SK-N-SH (cell line): ENCODE data around the gene RNF148. TPM values are rescaled to one million over a fixed set of nuclear protein-coding genes. Genes with fewer than 3 reads are reported as not detected.

ENCODE experiments used
- CTCF ChIA-PET: fragments of 300-600, 350-600 bp; formaldehyde crosslinking; extraction: SDS; loops from one replicate; lab custom pipeline; 2021; lab: Yijun Ruan, JAX
- POLR2A ChIA-PET: fragments of 350-600 bp; sonication (Branson Sonifier 250); formaldehyde crosslinking; extraction: SDS; loops from one replicate; lab custom pipeline; 2020; ENCODE audit warnings: antibody characterized with exemption, inconsistent platforms; lab: Yijun Ruan, JAX
- DNase-seq: peaks from one replicate; pipeline ENCODE4 v3.0.0; 2012
- H2AFZ ChIP-seq: fragments of 200-600 bp; sonication (generic); 2 replicates; pipeline ENCODE4 v1.8.1; 2016; ENCODE audit warnings: antibody characterized with exemption, mild to moderate bottlenecking, low read depth
- H3F3A ChIP-seq: fragments of 200-600 bp; sonication (generic); replicated peaks from 2 replicates; pipeline ENCODE3; 2016; ENCODE audit warnings: antibody characterized with exemption, mild to moderate bottlenecking; ENCODE audit not compliant: insufficient read depth
- H3K27ac ChIP-seq, 2 experiments: fragments of 200-500 bp in 1 of 2; fragments of 200-600 bp in 1 of 2; sonication (Bioruptor generic) in 1 of 2; sonication (generic), shearing (Covaris generic) in 1 of 2; 2 replicates each; pipeline versions ENCODE4 v1.5.1 to v1.6.1; 2014 to 2016; ENCODE audit warnings: low read depth in 2 of 2, inconsistent platforms in 1 of 2, low read length in 1 of 2, mild to moderate bottlenecking in 1 of 2, mixed read lengths in 1 of 2
- H3K27me3 ChIP-seq: fragments of 200-600 bp; sonication (generic), shearing (Covaris generic); 2 replicates; pipeline ENCODE4 v1.6.1; 2016; ENCODE audit warnings: mixed run types; ENCODE audit not compliant: insufficient read depth
- H3K36me3 ChIP-seq, 2 experiments: fragments of 200-500 bp in 1 of 2; fragments of 200-600 bp in 1 of 2; sonication (Bioruptor generic) in 1 of 2; sonication (generic) in 1 of 2; replicated peaks in 1 of 2; 2 replicates each; pipeline versions ENCODE3 to v1.5.1; 2014 to 2016; ENCODE audit warnings: low read length in 1 of 2, mild to moderate bottlenecking in 1 of 2; ENCODE audit not compliant: insufficient read depth in 2 of 2, control insufficient read depth in 1 of 2
- H3K4me1 ChIP-seq, 2 experiments: fragments of 200-500 bp in 1 of 2; fragments of 200-600 bp in 1 of 2; sonication (Bioruptor generic) in 1 of 2; sonication (generic), shearing (Covaris generic) in 1 of 2; 2 replicates each; pipeline versions ENCODE4 v1.5.1 to v1.6.1; 2014 to 2016; ENCODE audit warnings: low read depth in 1 of 2, low read length in 1 of 2, mixed run types in 1 of 2; ENCODE audit not compliant: insufficient read depth in 2 of 2, control insufficient read depth in 1 of 2
- H3K4me2 ChIP-seq: fragments of 200-600 bp; sonication (generic), shearing (Covaris generic); 2 replicates; pipeline ENCODE4 v1.6.1; 2017; ENCODE audit warnings: mixed run types
- H3K4me3 ChIP-seq, 2 experiments: fragments of 200-500 bp in 1 of 2; fragments of 200-600 bp in 1 of 2; sonication (Bioruptor generic) in 1 of 2; sonication (generic), shearing (Covaris generic) in 1 of 2; 2 replicates each; pipeline versions ENCODE4 v1.5.1 to v1.8.1; 2014 to 2016; ENCODE audit warnings: low read depth in 2 of 2, inconsistent platforms in 1 of 2, low read length in 1 of 2, mild to moderate bottlenecking in 1 of 2, mixed read lengths in 1 of 2, moderate library complexity in 1 of 2
- H3K79me2 ChIP-seq: fragments of 200-600 bp; sonication (generic); 2 replicates; pipeline ENCODE4 v1.8.1; 2017; ENCODE audit warnings: mild to moderate bottlenecking; ENCODE audit not compliant: insufficient read depth
- H3K9ac ChIP-seq: fragments of 200-600 bp; sonication (generic); 2 replicates; pipeline ENCODE4 v1.6.1; 2017; ENCODE audit warnings: mixed run types
- H3K9me2 ChIP-seq: fragments of 200-600 bp; sonication (generic); 2 replicates; pipeline ENCODE4 v1.6.1; 2017; ENCODE audit warnings: mixed run types
- H3K9me3 ChIP-seq: fragments of 200-600 bp; sonication (generic); 2 replicates; pipeline ENCODE4 v1.6.1; 2017; ENCODE audit warnings: mixed run types, mild to moderate bottlenecking, moderate library complexity
- H4K20me1 ChIP-seq: fragments of 200-600 bp; sonication (generic); 2 replicates; pipeline ENCODE4 v1.6.1; 2017; ENCODE audit warnings: mild to moderate bottlenecking, mixed run types; ENCODE audit not compliant: insufficient read depth
- CTCF ChIP-seq: fragments of 200-600 bp; sonication (generic); IDR thresholded peaks from 2 replicates; pipeline ENCODE4 v1.6.1; 2017; ENCODE audit warnings: antibody characterized with exemption, mild to moderate bottlenecking, moderate library complexity
- FOSL2 ChIP-seq: IDR thresholded peaks from 2 replicates; pipeline ENCODE4 v1.4.0; 2012; ENCODE audit warnings: low read depth, mild to moderate bottlenecking, moderate library complexity, borderline replicate concordance
- FOXJ3 ChIP-seq: sonication (generic); formaldehyde crosslinking; IDR thresholded peaks from 2 replicates; pipeline ENCODE4 v1.5.1; 2020; ENCODE audit warnings: mild to moderate bottlenecking, missing genetic modification reagents
- FOXM1 ChIP-seq: IDR thresholded peaks from 2 replicates; pipeline ENCODE4 v1.4.0; 2012; ENCODE audit warnings: low read depth, mild to moderate bottlenecking
- GABPA ChIP-seq: IDR thresholded peaks from 2 replicates; pipeline ENCODE4 v1.4.0; 2012; ENCODE audit warnings: low read depth, mild to moderate bottlenecking
- GATA2 ChIP-seq: sonication (generic); formaldehyde crosslinking; IDR thresholded peaks from 2 replicates; pipeline ENCODE4 v1.5.0; 2020; ENCODE audit warnings: mild to moderate bottlenecking, missing genetic modification reagents
- MEF2A ChIP-seq: IDR thresholded peaks from 2 replicates; pipeline ENCODE4 v1.4.0; 2012; ENCODE audit warnings: low read depth, borderline replicate concordance
- MXI1 ChIP-seq: IDR thresholded peaks from 2 replicates; pipeline ENCODE4 v1.6.1; 2012; ENCODE audit warnings: mild to moderate bottlenecking, low read depth, low read length, improper control_type of control experiment
- NFIC ChIP-seq: IDR thresholded peaks from 2 replicates; pipeline ENCODE4 v1.4.0; 2012; ENCODE audit warnings: borderline replicate concordance
- NRF1 ChIP-seq: IDR thresholded peaks from 2 replicates; pipeline ENCODE4 v1.6.1; 2012; ENCODE audit warnings: low read depth, mild to moderate bottlenecking, low read length
- POLR2AphosphoS5 ChIP-seq: IDR thresholded peaks from 2 replicates; pipeline ENCODE4 v1.6.1; 2012; ENCODE audit warnings: low read depth, low read length
- RAD21 ChIP-seq: IDR thresholded peaks from 2 replicates; pipeline ENCODE4 v1.6.1; 2012; ENCODE audit warnings: mild to moderate bottlenecking, low read length
- RFX5 ChIP-seq: IDR thresholded peaks from 2 replicates; pipeline ENCODE4 v1.6.1; 2012; ENCODE audit warnings: mild to moderate bottlenecking, improper control_type of control experiment, low read length
- SIN3A ChIP-seq: IDR thresholded peaks from 2 replicates; pipeline ENCODE4 v1.6.1; 2012; ENCODE audit warnings: low read depth, mild to moderate bottlenecking, low read length, moderate library complexity, borderline replicate concordance
- TCF12 ChIP-seq: IDR thresholded peaks from 2 replicates; pipeline ENCODE4 v1.4.0; 2012
- USF2 ChIP-seq: fragments of 150-350 bp; IDR thresholded peaks from 2 replicates; pipeline ENCODE4 v1.6.1; 2017; ENCODE audit warnings: antibody characterized with exemption, low read length, low read depth, borderline replicate concordance
- ZBTB33 ChIP-seq: IDR thresholded peaks from 2 replicates; pipeline ENCODE4 v1.4.0; 2012; ENCODE audit warnings: low read depth, borderline replicate concordance
- WGBS: methylation state at CpG from one replicate; pipeline ENCODE4 v1.1.6; 2017; ENCODE audit warnings: low lambda C conversion rate; 5-methylcytosine and 5-hydroxymethylcytosine counted together
- polyA plus RNA-seq, 3 experiments: library from polyadenylated mRNA; depleted of rRNA; stranded (reverse); fragments of >200 nt; gene quantifications; 2 replicates each; pipeline ENCODE4 v1.2.3, GENCODE V29; 2012

The RNF148 gene
- polyA plus RNA-seq, 1 of the 3 experiments (the other 2 are of a cell fraction) = not detected

- no peaks in the 10 kb centered on the region for H4K20me1 ChIP-seq
- no peaks in the 10 kb centered on the region for H3K27me3 ChIP-seq
- POLR2A ChIA-PET = no interaction called here
- no peak overlapping the region for H3K4me2 ChIP-seq
- H3F3A ChIP-seq = no peaks in the 10 kb centered on the region
- H3K27ac ChIP-seq = no peak overlapping the region
- H3K9me2 ChIP-seq = no peaks in the 10 kb centered on the region
- H2AFZ ChIP-seq = no peak overlapping the region
- no peaks in the 10 kb centered on the region for H3K79me2 ChIP-seq
- H3K36me3 ChIP-seq = no peaks in the 10 kb centered on the region
- CTCF ChIA-PET = no interaction called here
- no peak for DNase-seq
- H3K4me1 ChIP-seq = no peaks in the 10 kb centered on the region
- H3K9ac ChIP-seq = no peak overlapping the region
- H3K9me3 ChIP-seq = no peaks in the 10 kb centered on the region
- TF ChIP-seq GATA2 (CRISPR knock-in tag) (no peak), CTCF (no peak), RAD21 (no peak), NRF1 (no peak), TCF12 (no peak), RFX5 (no peak), FOSL2 (no peak), FOXJ3 (CRISPR knock-in tag) (no peak), NFIC (no peak), MEF2A (no peak), GABPA (no peak), SIN3A (no peak), MXI1 (no peak), USF2 (no peak), ZBTB33 (no peak), FOXM1 (no peak), POLR2AphosphoS5 (no peak)
- TF ChIP-seq, all 33 proteins: peak for 0
- H3K4me3 ChIP-seq = no peak overlapping the region
- 8% methylated on average over 14 of the region's 14 CpGs for WGBS
Observed at GRCh38 chr7:122691569-122692235, 11.0 kb downstream of the RNF148 start.
